Esophagus (tissue), 2 donors: ENCODE measurements around the gene CDC42SE2. TPM values are rescaled to one million over a fixed set of nuclear protein-coding genes. Genes with fewer than 3 reads are reported as not detected.
"Not testable (repeated sequence)": the region's sequence is repeated elsewhere in the genome, so short reads cannot be mapped to it uniquely, and the experiment has no call there.

ENCODE experiments used
- H3K27ac ChIP-seq, 2 donors: one replicate each; pipeline ENCODE4 v1.5.1; 2013; ENCODE audit warnings: low read depth in 2 of 2, mild to moderate bottlenecking in 2 of 2, inconsistent platforms in 1 of 2, low read length in 1 of 2, moderate library complexity in 1 of 2
- H3K27me3 ChIP-seq, 2 donors: one replicate each; pipeline ENCODE4 v1.6.1; 2013; ENCODE audit warnings: low read length in 2 of 2, control low read depth in 1 of 2, mild to moderate bottlenecking in 1 of 2; ENCODE audit not compliant: insufficient read depth in 2 of 2, control insufficient read depth in 1 of 2
- H3K36me3 ChIP-seq, 2 donors: one replicate each; pipeline ENCODE4 v1.6.1; 2013; ENCODE audit warnings: low read length in 1 of 2; ENCODE audit not compliant: control insufficient read depth in 2 of 2, insufficient read depth in 2 of 2
- H3K4me1 ChIP-seq, 2 donors: one replicate each; pipeline ENCODE4 v1.6.1; 2013; ENCODE audit warnings: low read length in 1 of 2; ENCODE audit not compliant: control insufficient read depth in 2 of 2, insufficient read depth in 2 of 2
- H3K4me3 ChIP-seq, 2 donors: one replicate each; pipeline ENCODE4 v1.5.1; 2013; ENCODE audit warnings: low read length in 2 of 2, mild to moderate bottlenecking in 2 of 2, low read depth in 1 of 2, moderate library complexity in 1 of 2
- H3K9me3 ChIP-seq, 2 donors: one replicate each; pipeline ENCODE4 v1.6.1; 2013; ENCODE audit warnings: mild to moderate bottlenecking in 2 of 2, low read depth in 1 of 2, low read length in 1 of 2, moderate library complexity in 1 of 2; ENCODE audit not compliant: control insufficient read depth in 2 of 2, insufficient read depth in 1 of 2
- WGBS, 2 donors: extraction: QIAGEN DNeasy Blood & Tissue Kit; methylation state at CpG; one replicate each; pipeline ENCODE4 v1.1.7; 2013; 5-methylcytosine and 5-hydroxymethylcytosine counted together
- polyA plus RNA-seq, 2 donors: library from polyadenylated mRNA; stranded (reverse); fragments of 200-250 nt; gene quantifications; one replicate each; pipeline ENCODE4 v1.2.3, GENCODE V29; 2013
- donor health status: healthy with polysubstance abuse.
- donor health status: Bipolar disorder and iron deficiency.

Gene CDC42SE2
- polyA plus RNA-seq, 2 donors: 5.1 to 7.3 TPM

- peaks cover 0 to 2% of the 10 kb centered on the region in 2 donors for H3K36me3 ChIP-seq
- H3K27ac ChIP-seq: no peak overlapping the region
- H3K4me3 ChIP-seq: no peak overlapping the region
- no peaks in the 10 kb centered on the region for H3K4me1 ChIP-seq
- 89% methylated on average over 6 of the region's 6 CpGs for WGBS, 2 donors
- no peaks in the 10 kb centered on the region for H3K27me3 ChIP-seq
- H3K9me3 ChIP-seq: no peaks in the 10 kb centered on the region
These were observed 123.4 kb downstream of the CDC42SE2 start for GRCh38 chr5:131387255-131387654.

- H3K27ac ChIP-seq: no peak overlapping the region
- WGBS, 2 donors: 82 to 83% methylated on average over 4 of the region's 4 CpGs
- peaks cover 2 to 4% of the 10 kb centered on the region in 2 donors for H3K36me3 ChIP-seq
- no peak overlapping the region for H3K4me3 ChIP-seq
- no peaks in the 10 kb centered on the region for H3K4me1 ChIP-seq
- no peaks in the 10 kb centered on the region for H3K9me3 ChIP-seq
- H3K27me3 ChIP-seq: no peaks in the 10 kb centered on the region
These were observed 125.4 kb downstream of the CDC42SE2 start for GRCh38 chr5:131389096-131389868.

GRCh38 chr5:131389869-131390265 is 126.0 kb downstream of the CDC42SE2 start:
- Histone ChIP-seq H3K4me1 (no peaks in the 10 kb centered on the region), H3K4me3 (no peak overlapping the region), H3K9me3 (no peaks in the 10 kb centered on the region), H3K36me3 (peaks cover 2 to 4% of the 10 kb centered on the region in 2 donors), H3K27ac (no peak overlapping the region), H3K27me3 (no peaks in the 10 kb centered on the region)
- WGBS, 2 donors: 57 to 62% methylated on average over 1 of the region's 1 CpG

GRCh38 chr5:131392466-131393095 is 128.7 kb downstream of the CDC42SE2 start:
- no peak overlapping the region for H3K4me3 ChIP-seq
- no peaks in the 10 kb centered on the region for H3K27me3 ChIP-seq
- no peaks in the 10 kb centered on the region for H3K9me3 ChIP-seq
- no peak overlapping the region for H3K27ac ChIP-seq
- 70 to 74% methylated on average over 5 of the region's 5 CpGs for WGBS, 2 donors
- no peaks in the 10 kb centered on the region for H3K4me1 ChIP-seq
- H3K36me3 ChIP-seq: peaks cover 5 to 9% of the 10 kb centered on the region in 2 donors

- H3K4me1 ChIP-seq: no peaks in the 10 kb centered on the region
- WGBS, 2 donors: 39 to 40% methylated on average over 5 of the region's 5 CpGs
These were observed 129.7 kb downstream of the CDC42SE2 start for GRCh38 chr5:131393498-131393968.

GRCh38 chr5:131394128-131394527 is 130.3 kb downstream of the CDC42SE2 start:
- Histone ChIP-seq H3K4me3 (no peak overlapping the region), H3K4me1 (no peaks in the 10 kb centered on the region), H3K27ac (no peak overlapping the region), H3K36me3 (peaks cover 5 to 9% of the 10 kb centered on the region in 2 donors), H3K9me3 (no peaks in the 10 kb centered on the region), H3K27me3 (no peaks in the 10 kb centered on the region)
- WGBS, 2 donors: 43 to 47% methylated on average over 4 of the region's 4 CpGs

More at GRCh38 chr5:131393498-131393968, 129.7 kb downstream of the CDC42SE2 start:
- Histone ChIP-seq H3K4me3 (no peak overlapping the region), H3K27me3 (no peaks in the 10 kb centered on the region), H3K9me3 (no peaks in the 10 kb centered on the region), H3K27ac (no peak overlapping the region), H3K36me3 (peaks cover 5 to 9% of the 10 kb centered on the region in 2 donors)

- Histone ChIP-seq H3K36me3 (peaks cover 3 to 9% of the 10 kb centered on the region in 2 donors), H3K9me3 (no peaks in the 10 kb centered on the region), H3K27ac (no peak overlapping the region), H3K4me1 (no peaks in the 10 kb centered on the region), H3K27me3 (no peaks in the 10 kb centered on the region), H3K4me3 (no peak overlapping the region)
- WGBS, 2 donors: 84 to 85% methylated on average over 3 of the region's 3 CpGs
These were observed 132.2 kb downstream of the CDC42SE2 start for GRCh38 chr5:131396015-131396414.

GRCh38 chr5:131396630-131397273 is 132.9 kb downstream of the CDC42SE2 start:
- no peaks in the 10 kb centered on the region for H3K9me3 ChIP-seq
- WGBS, 2 donors: 75 to 82% methylated on average over 5 of the region's 5 CpGs
- H3K27me3 ChIP-seq: no peaks in the 10 kb centered on the region
- H3K36me3 ChIP-seq: peaks cover 3 to 9% of the 10 kb centered on the region in 2 donors
- no peak overlapping the region for H3K27ac ChIP-seq
- no peak overlapping the region for H3K4me3 ChIP-seq
- no peaks in the 10 kb centered on the region for H3K4me1 ChIP-seq

GRCh38 chr5:131399007-131399406 is 135.2 kb downstream of the CDC42SE2 start:
- not testable (repeated sequence) for H3K4me1 ChIP-seq, H3K36me3 ChIP-seq, H3K27me3 ChIP-seq, H3K9me3 ChIP-seq, H3K4me3 ChIP-seq, H3K27ac ChIP-seq
- WGBS, 2 donors: 94 to 96% methylated on average over 6 of the region's 6 CpGs
